HG03460 (cell line): ENCODE data around the gene VWC2L.

ENCODE experiments used
- ATAC-seq: cut with Tn5 transposase; IDR thresholded peaks from one replicate; pipeline ENCODE4 v1.9.1; 2021; ENCODE audit not compliant: unreplicated experiment

VWC2L gene

GRCh38 chr2:214410918-214411554 lies at the start of gene VWC2L:
Gene VWC2L, plus strand, starts transcription at chr2:214411054. Its CDS starts 3,140 bp downstream, at chr2:214414194.
- ATAC-seq = no peak

GRCh38 chr2:214361116-214361515 lies 49.7 kb upstream of the VWC2L start:
- no peak for ATAC-seq

- ATAC-seq = no peak
Measured at GRCh38 chr2:214365549-214365948, 45.3 kb upstream of the VWC2L start.

GRCh38 chr2:214367171-214367570 lies 43.7 kb upstream of the VWC2L start:
- no peak for ATAC-seq

GRCh38 chr2:214376618-214377285 lies 34.1 kb upstream of the VWC2L start:
- no peak for ATAC-seq

- ATAC-seq = no peak
Measured at GRCh38 chr2:214377286-214377624, 33.6 kb upstream of the VWC2L start.

- no peak for ATAC-seq
Measured at GRCh38 chr2:214378455-214379103, 32.3 kb upstream of the VWC2L start.

GRCh38 chr2:214379227-214379626 lies 31.6 kb upstream of the VWC2L start:
- ATAC-seq = no peak

- no peak for ATAC-seq
Measured at GRCh38 chr2:214380681-214381080, 30.2 kb upstream of the VWC2L start.

- ATAC-seq = no peak
Measured at GRCh38 chr2:214382229-214382628, 28.6 kb upstream of the VWC2L start.

GRCh38 chr2:214386720-214387119 lies 24.1 kb upstream of the VWC2L start:
- ATAC-seq = no peak

- ATAC-seq = no peak
Measured at GRCh38 chr2:214389334-214389733, 21.5 kb upstream of the VWC2L start.

- ATAC-seq = no peak
Measured at GRCh38 chr2:214393796-214394195, 17.1 kb upstream of the VWC2L start.

GRCh38 chr2:214395040-214395439 lies 15.8 kb upstream of the VWC2L start:
- ATAC-seq = no peak

- ATAC-seq = no peak
Measured at GRCh38 chr2:214401580-214401979, 9.3 kb upstream of the VWC2L start.

GRCh38 chr2:214410128-214410775 lies 602 bp upstream of the VWC2L start:
- no peak for ATAC-seq

GRCh38 chr2:214412679-214413078 lies 1.8 kb downstream of the VWC2L start:
- ATAC-seq = no peak

- no peak for ATAC-seq
Measured at GRCh38 chr2:214436470-214436869, 25.6 kb downstream of the VWC2L start.

GRCh38 chr2:214450118-214450894 lies 39.5 kb downstream of the VWC2L start:
- no peak for ATAC-seq

GRCh38 chr2:214451516-214452275 lies 40.8 kb downstream of the VWC2L start:
- no peak for ATAC-seq
